GM04503 (cell line): ENCODE data around the gene TYROBP.
"Not testable (repeated sequence)": the region's sequence is repeated elsewhere in the genome, so short reads cannot be mapped to it uniquely, and the experiment has no call there.

Experiments
- DNase-seq: peaks from one replicate; pipeline ENCODE4 v3.0.0-alpha.2; 2012; ENCODE audit warnings: low read depth

Gene TYROBP

DNA sequence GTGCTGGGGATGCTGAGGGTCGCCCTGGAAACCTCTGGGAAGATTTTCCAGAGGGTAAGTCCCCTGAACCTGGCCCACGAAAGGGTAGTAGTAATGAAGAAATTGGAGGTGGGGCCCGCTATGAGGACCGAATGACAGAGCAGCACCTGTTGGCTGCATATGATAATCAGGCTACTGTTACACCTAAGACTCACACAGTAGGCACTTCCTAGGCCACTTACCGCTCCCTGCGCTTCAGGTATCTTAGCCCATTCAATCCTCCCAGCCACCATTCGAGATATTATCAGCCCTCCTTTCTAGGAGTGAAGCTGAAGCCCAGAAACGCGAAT is 23.7 kb upstream of the TYROBP start:
- DNase-seq, result no peak

- peak; percentile 92 for DNase-seq
These were observed 23.2 kb upstream of the TYROBP start for GRCh38 chr19:35931161-35931873.

DNA sequence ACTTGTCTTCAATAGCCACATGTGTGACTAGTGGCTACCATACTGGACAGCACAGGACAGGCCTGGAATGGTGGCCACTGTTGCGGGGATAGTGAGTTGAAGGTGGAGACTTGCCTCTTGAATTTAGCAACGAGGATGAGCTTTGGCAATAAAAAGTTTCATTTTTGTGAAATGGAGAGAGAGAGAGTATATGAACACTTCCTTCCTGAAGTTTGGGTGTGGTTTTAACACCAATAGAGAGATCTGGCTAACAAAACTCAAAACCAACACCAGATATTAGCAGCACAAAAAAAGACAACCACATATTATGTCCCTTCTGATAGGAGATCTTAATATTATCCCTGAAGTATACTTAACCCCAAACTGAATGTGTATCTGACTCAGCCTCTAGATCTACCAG is 21.8 kb upstream of the TYROBP start:
- no peak for DNase-seq

DNA sequence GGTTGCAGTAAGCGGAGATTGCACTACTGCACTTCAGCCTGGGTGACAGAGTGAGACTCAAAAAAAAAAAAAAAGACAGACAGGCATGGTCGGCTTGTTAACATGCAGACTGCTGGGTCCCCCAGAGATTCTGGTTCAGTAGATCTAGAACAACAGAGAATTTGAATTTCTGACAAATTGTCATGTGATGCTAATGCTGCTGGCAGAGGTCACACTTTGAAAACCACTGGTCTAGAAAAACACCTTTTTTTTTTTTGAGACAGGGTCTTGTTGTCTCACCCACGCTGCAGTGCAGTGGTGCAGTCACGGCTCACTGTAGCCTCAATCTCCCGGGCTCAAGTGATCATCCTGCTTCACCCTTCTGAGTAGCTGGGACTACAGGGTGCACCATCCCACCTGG is 20.4 kb upstream of the TYROBP start:
- no peak for DNase-seq

DNA sequence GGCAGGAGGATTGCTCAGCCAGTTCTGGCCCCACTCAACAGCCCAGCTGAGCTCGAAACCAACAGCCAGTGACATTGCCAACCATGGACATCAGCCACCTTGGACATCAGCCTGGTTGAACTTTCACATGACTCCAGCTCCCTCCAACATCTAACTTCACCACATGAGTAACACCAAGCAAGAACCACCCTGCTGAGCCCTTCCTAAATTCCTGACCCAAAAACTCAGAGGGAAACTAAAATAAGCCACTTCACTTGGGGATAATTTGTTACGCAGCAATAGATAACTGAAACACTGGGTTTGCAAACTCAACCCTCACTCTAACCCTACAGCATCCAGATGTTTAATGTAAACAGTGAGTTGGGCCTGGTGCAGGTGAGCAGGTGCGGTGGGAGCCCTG is 17.4 kb upstream of the TYROBP start:
- no peak for DNase-seq

DNA sequence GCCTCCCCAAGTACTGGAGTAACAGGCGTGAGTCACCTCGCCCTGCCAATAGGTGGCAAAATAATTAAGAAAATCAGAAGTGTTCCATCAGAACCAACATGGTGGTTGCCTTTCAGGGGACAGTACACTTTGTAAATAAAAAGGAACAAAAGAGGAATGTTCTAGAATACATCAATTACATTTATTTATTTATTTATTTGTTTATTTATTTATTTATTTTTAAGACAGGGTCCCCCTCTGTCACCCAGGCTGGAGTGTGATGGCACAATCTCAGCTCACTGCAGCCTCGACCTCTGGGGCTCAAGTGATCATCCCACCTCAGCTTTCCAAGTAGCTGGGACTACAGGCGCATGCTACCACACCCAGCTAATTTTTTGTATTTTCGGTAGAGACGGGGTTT is 12.9 kb upstream of the TYROBP start:
- DNase-seq, result no peak

DNA sequence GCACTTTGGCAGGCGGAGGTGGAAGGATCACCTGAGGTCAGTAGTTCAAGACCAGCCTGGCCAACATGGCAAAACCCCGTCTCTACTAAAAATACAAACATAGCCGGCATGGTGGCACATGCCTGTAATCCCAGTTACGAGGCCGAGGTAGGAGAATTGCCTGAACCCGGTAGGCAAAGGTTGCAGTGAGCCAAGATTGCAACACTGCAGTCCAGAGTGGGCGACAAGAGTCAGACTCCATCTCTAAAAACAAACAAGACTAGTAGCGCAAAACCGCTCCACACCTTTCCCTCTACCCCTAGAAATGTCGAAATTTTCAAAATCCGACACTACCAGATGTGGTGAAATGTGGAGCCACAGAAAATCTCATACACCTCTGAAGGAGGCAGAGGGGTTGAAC is 11.2 kb upstream of the TYROBP start:
- no peak for DNase-seq

DNA sequence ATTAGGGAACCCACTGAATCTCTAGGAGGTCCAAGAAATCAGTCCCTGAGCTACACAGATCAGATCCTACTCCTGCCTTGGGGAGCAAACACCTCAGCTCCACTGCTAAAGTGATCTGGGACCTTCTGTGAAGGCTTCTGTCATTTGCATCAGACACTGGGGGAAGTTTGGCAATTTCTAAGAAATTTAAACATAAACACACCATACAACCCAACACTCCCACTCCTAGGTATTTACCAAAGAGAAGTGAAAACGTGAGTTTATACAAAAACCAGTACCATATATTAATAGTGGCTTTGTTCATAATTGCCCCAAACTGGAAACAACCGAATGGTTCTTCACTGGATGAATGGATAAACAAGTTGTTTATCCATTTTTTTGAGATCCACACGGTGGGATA is 7.3 kb upstream of the TYROBP start:
- no peak for DNase-seq

- DNase-seq, result no peak
These were observed 5.5 kb upstream of the TYROBP start for GRCh38 chr19:35913589-35913988.

GRCh38 chr19:35911790-35912189 is 3.7 kb upstream of the TYROBP start:
- DNase-seq, result no peak

- DNase-seq, result no peak
These were observed 3.1 kb upstream of the TYROBP start for GRCh38 chr19:35911173-35911572.

GRCh38 chr19:35910355-35910754 is 2.3 kb upstream of the TYROBP start:
- DNase-seq, result not testable (repeated sequence)

DNA sequence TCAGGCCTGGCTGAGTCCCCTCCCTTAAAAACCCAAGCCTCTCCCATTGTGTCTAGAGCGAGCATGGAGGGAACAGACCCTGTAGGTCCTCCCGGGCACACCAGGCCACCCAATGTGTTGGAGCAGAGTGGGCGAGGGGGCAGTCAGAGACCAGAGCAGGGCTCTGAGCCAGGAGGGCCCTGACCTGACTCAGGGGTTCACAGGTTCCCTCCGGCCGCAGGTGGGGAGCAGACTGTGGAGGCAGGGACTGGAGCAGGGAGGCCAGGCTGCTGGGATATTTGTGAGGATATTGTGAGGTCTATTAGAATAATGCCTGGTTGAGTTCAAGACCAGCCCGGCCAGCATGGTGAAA is 1.6 kb upstream of the TYROBP start:
- no peak for DNase-seq

DNA sequence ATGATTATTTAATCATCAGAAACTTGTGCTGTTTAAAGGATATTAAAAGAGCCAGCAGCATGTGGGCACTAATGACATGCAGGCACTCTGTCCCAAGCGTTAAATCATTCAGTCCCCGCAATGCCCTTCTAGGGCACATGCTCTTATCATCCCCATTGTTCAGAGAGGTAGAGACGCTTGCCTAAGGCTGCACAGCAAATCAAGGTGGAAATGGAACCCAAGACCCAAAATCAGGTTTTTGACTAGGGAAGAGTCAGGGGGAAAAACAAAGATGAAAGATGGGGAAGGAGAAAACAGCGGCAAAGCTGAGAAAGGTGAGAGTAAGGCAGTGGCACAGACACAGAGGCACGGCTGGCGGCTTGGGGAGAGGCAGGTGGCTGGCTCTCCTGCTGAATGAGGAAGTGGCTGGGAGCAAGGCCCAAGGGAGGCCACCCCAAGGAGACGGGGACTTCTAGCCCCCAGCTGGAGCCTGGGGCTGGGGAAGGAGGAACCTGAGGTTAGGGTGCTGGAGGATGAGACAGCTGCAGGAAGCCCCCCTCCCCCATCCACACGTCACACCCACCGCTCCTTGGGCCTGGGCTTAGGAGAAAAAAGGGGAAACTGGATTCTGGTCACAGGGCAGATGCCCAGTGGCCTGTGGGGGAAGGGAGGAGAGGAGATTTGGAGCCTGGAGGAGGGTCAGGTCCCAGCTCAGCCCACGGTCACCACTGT is 1.0 kb upstream of the TYROBP start:
- no peak for DNase-seq

DNA sequence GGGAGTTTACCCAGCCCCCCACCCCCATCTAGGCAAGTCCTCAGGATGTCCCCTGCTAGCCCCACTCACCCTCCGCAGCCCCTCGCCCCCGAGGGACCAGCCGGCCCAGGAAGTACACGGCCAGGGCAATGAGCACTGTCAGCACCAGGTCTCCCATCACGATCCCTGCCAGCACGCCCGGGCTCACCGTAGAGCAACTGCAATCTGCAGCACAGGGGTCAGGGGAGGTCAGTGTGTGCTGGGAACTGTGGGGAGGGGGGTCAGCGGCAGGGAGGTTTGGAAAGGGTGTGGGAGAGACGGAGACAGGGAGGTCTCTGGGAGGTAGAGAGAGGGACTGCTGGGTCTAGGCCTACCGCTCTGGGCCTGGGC is 734 bp downstream of the TYROBP start:
- DNase-seq, result no peak

- no peak for DNase-seq
These were observed 2.8 kb downstream of the TYROBP start for GRCh38 chr19:35905178-35905727.

DNA sequence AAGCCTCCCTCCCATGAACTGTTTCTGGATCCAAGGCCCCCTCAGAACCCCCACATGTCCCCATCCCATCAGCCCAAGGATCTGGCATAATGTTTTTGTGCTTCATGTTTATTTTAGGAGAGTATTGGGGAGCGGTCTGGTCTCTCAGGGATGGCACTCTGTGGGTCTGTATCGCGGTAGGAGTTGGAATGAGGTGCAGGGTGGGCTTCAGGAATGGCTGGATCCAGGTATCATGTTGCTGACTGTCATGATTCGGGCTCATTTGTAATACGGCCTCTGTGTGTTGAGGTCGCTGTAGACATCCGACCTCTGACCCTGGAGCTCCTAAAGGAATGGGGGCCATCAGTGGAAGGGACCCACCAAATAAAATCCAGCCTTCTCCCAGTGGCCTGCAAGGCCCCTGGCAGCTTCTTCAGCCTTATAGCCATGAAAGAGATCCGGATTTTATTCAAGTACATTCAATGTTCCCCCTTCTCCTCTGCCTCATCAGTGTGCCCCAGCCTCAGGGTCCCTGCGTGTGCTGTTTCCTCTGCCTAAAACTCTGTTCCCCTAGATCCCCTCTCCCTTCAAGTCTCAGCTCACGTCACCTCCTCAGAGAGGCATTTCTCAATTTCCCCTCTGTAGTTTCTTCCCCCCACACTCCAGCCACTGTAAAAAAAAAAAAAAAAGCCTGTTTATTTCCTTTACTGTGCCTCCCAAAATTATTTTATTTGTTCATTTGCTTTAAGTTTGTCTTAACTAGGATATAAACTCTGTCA is 3.6 kb downstream of the TYROBP start:
- DNase-seq, result no peak

DNA sequence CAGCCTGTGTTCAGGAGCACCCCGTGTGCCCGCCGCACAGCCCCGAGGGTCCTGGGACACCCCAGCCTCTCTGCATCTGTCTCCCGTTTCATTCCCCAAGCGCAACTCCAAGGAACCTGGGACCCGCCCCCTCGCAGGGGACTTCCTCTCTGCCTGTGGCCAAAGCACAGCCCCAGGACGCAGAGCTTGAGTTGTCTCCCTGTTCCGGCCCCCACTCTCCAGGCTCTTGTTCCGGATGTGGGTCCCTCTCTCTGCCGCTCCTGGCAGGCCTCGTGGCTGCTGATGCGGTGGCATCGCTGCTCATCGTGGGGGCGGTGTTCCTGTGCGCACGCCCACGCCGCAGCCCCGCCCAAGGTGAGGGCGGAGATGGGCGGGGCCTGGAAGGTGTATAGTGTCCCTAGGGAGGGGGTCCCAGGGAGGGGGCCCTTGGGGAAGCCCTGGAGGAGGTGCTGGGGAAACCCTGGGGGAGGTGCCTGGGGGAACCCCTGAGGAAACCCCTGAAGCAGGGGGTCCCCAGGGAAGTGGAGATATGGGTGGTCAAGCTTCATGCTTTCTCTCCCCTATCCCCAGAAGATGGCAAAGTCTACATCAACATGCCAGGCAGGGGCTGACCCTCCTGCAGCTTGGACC is 4.4 kb downstream of the TYROBP start:
- no peak for DNase-seq

DNA sequence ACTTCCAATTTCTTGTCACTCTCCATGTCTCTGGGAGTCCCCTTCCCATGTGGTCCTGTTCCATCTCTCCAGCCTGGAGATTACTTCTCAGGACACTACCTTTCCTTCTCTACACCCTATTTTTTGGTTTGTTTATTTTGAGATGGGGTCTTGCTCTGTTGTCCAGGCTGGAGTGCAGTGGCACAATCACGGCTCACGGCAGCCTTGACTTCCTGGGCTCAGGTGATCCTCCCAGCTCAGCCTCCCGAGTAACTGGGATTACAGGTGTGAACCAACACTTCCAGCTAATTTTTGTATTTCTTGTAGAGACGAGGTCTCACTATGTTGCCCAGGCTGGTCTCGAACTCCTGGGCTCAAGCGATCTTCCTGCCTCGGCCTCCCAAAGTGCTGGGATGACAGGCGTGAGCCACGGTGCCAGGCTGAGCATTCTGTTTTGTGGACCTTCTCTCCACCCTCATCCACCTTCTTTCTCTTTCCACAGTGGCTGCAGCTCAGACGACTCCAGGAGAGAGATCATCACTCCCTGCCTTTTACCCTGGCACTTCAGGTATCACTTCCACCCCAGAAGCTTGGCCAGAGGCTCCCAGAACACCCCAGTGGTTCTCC is 5.1 kb downstream of the TYROBP start:
- DNase-seq, result no peak

DNA sequence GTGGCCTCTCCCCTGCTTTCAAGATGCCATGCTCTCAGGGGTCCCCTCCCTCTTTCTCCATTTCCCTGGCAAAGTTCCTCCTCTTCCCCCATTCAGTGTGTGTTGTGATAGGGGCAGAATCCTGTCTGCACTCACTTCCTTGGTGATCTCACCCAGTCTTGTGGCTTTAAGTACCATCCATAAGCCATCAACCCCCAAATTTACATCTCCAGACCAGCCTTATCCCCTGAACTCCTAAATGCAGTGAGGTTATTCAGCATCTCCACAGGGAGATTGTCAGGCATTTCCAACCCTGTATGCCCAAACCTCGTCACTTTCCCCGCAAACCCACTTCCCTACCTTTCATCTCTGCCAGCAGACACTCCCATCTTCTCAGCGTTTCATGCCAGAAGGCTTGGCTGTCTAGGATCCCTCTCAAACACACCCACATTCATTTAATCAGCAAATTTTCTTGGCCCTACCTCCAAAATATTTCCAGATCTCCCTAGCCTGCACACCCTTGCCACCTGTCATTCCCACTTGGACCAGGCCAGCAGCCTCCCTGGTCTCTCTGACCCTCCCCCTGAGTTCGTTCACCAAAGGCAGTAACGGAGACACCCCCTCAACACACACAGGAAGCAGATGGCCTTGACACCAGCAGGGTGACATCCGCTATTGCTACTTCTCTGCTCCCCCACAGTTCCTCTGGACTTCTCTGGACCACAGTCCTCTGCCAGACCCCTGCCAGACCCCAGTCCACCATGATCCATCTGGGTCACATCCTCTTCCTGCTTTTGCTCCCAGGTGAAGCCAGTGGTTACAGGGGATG is 6.0 kb downstream of the TYROBP start, which contains the start of gene HCST:
Gene HCST (plus strand): TSS at position 676 of the 808 bp plus-strand sequence. CDS start 65 bp downstream, at position 741.
- peak; percentile 76 for DNase-seq

DNA sequence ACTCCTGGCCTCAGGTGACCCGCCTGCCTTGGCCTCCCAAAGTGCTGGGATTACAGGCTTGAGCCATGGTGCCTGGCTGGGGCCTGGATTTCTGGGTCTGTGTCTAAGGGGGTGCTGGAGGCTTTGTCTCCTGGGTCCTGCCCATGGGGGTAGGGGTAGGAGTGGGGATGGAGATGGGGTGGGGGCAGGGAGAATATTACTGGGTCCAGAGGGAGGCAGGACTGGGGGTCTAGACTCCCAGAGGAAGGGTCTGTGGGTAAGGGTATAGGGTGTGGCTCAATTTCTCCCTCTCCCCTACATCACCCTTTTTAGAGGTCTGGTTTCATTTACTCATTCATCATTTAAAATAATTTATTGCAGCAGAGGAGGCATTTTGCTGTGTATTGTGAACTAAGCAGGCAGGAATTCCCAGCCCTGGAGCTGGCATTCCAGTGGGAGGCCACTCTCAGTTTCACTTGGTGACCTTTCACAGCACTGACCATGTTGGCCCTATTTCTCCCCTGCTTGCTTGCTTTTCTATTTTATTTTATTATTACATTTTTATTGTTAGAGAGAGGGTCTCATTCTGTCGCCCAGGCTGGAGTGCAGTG is 6.9 kb downstream of the TYROBP start:
- DNase-seq, result peak; percentile 57
